Measurements from ENCODE around the gene LANCL2. TPM values are rescaled to one million over a fixed set of nuclear protein-coding genes. Genes with fewer than 3 reads are reported as not detected.

LANCL2 gene
- total and polyA plus RNA-seq, 9 of the 15 experiments (the other 6 are each of a cell fraction or from before 2014, with no cell fraction given), result 5.3 to 18.5 (median 13.5) TPM

- TF ChIP-seq CREB3L1 (IDR thresholded peaks at IDR 0.05; ENCODE audit: borderline replicate concordance, low read depth), result no peak
Observed at GRCh38 chr7:55420530-55420929, 55.4 kb downstream of the LANCL2 start (continued).

GRCh38 chr7:55423277-55423711, 58.2 kb downstream of the LANCL2 start:
- CTCF ChIA-PET (ENCODE audit: low intra/inter-chr PET ratio), result no interaction called here
- ATAC-seq (no peak), DNase-seq (ENCODE audit: extremely low read depth in 1 of 4, low spot score in 3 of 4) (no peak), FAIRE-seq (no peak)
- Histone ChIP-seq H3K27ac (ENCODE audit: extremely low read depth, low read depth, low read length) (no peak overlapping the region), H2AFZ (ENCODE audit: low read depth, low read length) (no peak overlapping the region), H3K4me1 (replicated peaks in 1 of 2; ENCODE audit: control insufficient read depth in 2 of 2, insufficient read depth in 2 of 2, low read length in 2 of 2) (peaks cover 4 to 9% of the 10 kb centered on the region in 2 experiments; a peak in 4 of 5 replicates), H3K36me3 (ENCODE audit: control insufficient read depth, insufficient read depth, low read length) (no peaks in the 10 kb centered on the region), H3K4me2 (ENCODE audit: insufficient read depth, low read length) (no peak overlapping the region), H3K79me2 (ENCODE audit: control insufficient read depth, insufficient read depth, low read length) (no peaks in the 10 kb centered on the region), H3K9me3 (replicated peaks; ENCODE audit: control insufficient read depth, insufficient read depth, low read depth, low read length) (no peaks in the 10 kb centered on the region), H3K9me1 (ENCODE audit: control insufficient read depth, insufficient read depth, low read length) (no peaks in the 10 kb centered on the region), H3K27me3 (ENCODE audit: control insufficient read depth in 2 of 2, insufficient read depth in 2 of 2, low read length in 2 of 2) (no peaks in the 10 kb centered on the region), H3K9ac (ENCODE audit: insufficient read depth in 1 of 2, low read depth in 2 of 2, low read length in 2 of 2) (no peak overlapping the region), H3K4me3 (no peak overlapping the region), H4K20me1 (replicated peaks; ENCODE audit: control insufficient read depth, insufficient read depth, low read length) (no peaks in the 10 kb centered on the region)
- no TSS peak for BruUV-seq (replicated peaks)
- WGBS (ENCODE audit: insufficient coverage, low coverage, missing lambda C conversion rate), result 77% methylated on average over 5 of the region's 5 CpGs
- in situ Hi-C loops (cut with MboI) (loop anchor here (5.0 kb wide), 1 partner anchor 131 kb away; no protein-coding TSS in a partner anchor), intact Hi-C loops (cut with micrococcal nuclease) (no loop called here)
- POLR2A ChIA-PET, result no interaction called here
- TF ChIP-seq FOSL1 (tag; conservative IDR thresholded peaks at IDR 0.05), result no peak
- TF ChIP-seq SP2 (IDR thresholded peaks at IDR 0.05; ENCODE audit: extremely low read depth, low read depth, low read length, poor library complexity, severe bottlenecking), result no peak
- no peak for TF ChIP-seq ZNF318 (IDR thresholded peaks at IDR 0.05; ENCODE audit: borderline replicate concordance in 1 of 2, low read depth in 1 of 2)
- no peak for TF ChIP-seq UBTF (IDR thresholded peaks at IDR 0.05; ENCODE audit: borderline replicate concordance in 1 of 2, low read depth in 2 of 2, low read length in 2 of 2)
- TF ChIP-seq NCOA6 (IDR thresholded peaks at IDR 0.05), result no peak
- TF ChIP-seq KLF1 (tag; IDR thresholded peaks at IDR 0.05), result no peak
- TF ChIP-seq ILK (tag; IDR thresholded peaks at IDR 0.05; ENCODE audit: borderline replicate concordance, low read depth), result no peak
